GM21723 (cell line): Measurements from ENCODE around the gene RBBP6.

Experiments
- ATAC-seq: cut with Tn5 transposase; IDR thresholded peaks from one replicate; pipeline ENCODE4 v1.9.1; 2021; ENCODE audit warnings: mild to moderate bottlenecking, moderate library complexity; ENCODE audit not compliant: unreplicated experiment

The RBBP6 gene

GRCh38 chr16:24522751-24523150, 16.6 kb upstream of the RBBP6 start:
- no peak for ATAC-seq

DNA sequence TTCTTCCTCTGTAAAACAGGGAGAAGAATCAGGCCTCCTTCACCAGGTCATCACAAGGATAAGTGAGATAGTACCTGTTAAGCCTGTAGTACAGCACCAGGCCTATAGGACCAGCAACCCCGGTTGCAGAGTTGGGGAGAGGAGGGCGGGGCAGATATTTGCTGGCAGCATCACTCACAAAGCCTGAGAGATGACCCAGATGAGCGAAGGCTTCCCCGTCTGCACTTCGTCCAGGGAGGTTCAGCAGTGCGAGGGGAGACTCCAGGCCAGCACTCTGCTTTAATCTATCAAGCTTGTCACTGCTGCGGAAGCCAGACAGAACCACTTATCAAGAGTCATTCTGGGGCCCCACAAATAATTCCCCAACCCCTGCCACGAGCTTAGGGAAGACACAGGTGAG, 15.8 kb upstream of the RBBP6 start:
- ATAC-seq: no peak

GRCh38 chr16:24524855-24525677, 14.3 kb upstream of the RBBP6 start:
- ATAC-seq: no peak

GRCh38 chr16:24525970-24526559, 13.3 kb upstream of the RBBP6 start:
- ATAC-seq: no peak

DNA sequence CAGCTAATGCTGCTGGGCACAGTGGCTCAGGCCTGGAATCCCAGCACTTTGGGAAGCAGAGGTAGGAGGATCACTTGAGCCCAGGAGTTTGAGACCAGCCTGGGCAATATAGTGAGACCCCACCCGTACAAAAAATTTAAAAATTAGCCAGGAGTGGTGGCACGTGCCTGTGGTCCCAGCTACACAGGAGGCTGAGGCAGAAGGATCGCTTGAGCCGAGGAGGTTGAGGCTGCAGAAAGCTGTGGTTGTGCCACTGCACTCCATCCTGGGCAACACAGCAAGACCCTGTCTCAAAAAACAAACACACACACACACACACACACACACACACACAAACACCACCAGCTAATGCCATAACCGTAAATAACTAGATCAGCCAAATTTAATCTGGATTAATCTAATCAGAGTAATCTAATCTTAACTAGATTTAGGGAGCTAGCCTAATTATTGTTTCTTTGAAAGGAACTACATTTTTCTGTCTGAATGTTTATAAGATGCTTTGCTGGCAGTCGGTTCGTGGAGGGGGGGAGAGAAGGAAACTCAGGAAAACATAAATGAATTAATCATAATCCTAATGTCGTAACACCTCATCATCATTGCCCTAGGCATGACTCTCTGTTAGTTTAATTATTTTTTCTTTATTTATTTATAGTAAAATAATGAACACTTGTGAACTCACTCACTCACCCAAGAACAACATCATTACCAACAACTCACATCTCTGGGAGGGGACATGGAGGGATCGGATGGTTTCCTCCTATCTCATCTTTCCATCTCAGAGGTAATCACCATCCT, 12.5 kb upstream of the RBBP6 start:
- no peak for ATAC-seq

GRCh38 chr16:24531166-24531565, 8.2 kb upstream of the RBBP6 start:
- ATAC-seq: no peak

- no peak for ATAC-seq
These were observed 4.7 kb upstream of the RBBP6 start for GRCh38 chr16:24534620-24535019.

- ATAC-seq: no peak
These were observed 3.5 kb upstream of the RBBP6 start for GRCh38 chr16:24535827-24536226.

GRCh38 chr16:24536671-24537070, 2.7 kb upstream of the RBBP6 start:
- no peak for ATAC-seq

- ATAC-seq: no peak
These were observed 1.7 kb upstream of the RBBP6 start for GRCh38 chr16:24537474-24538337.

- peak; percentile 31 for ATAC-seq
These were observed 541 bp upstream of the RBBP6 start for GRCh38 chr16:24538756-24539294.

DNA sequence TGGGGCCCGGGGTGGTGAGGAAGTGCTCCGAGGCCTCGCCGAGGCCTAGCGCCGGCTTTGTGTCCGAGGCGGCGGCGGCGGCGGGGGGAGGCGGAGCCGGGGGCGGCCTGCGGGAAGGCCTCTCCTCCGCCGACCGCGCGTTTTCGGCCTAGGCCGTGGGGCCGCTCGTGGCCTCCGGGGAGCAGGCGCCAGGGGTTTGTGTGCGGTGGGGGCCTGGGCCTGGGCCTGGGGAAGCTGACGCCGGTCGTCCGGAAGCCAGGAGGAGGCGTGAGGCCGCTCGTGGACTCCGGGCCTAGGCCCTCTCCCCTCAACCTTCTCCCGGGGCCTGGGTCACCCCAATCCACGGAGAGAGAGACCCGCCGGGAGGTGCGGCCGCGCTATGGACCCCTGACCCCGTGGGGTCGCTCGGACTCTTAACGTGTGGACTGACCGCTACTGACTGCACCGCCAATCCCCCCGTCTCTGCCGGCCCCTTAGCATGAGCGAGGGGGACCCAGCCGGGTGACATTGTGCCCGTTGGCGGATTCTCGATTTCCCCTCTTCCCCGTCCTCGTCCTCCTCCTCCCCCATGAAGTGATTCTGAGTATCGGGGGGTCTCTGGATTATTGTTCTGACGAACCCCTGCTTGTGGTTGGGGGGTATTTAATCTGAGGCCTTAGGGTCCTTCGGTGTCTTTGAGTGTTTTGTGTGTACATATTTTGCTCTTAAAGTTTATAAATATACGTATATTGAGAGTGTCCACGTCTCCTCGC, 660 bp downstream of the RBBP6 start:
- ATAC-seq: peak; percentile 42

DNA sequence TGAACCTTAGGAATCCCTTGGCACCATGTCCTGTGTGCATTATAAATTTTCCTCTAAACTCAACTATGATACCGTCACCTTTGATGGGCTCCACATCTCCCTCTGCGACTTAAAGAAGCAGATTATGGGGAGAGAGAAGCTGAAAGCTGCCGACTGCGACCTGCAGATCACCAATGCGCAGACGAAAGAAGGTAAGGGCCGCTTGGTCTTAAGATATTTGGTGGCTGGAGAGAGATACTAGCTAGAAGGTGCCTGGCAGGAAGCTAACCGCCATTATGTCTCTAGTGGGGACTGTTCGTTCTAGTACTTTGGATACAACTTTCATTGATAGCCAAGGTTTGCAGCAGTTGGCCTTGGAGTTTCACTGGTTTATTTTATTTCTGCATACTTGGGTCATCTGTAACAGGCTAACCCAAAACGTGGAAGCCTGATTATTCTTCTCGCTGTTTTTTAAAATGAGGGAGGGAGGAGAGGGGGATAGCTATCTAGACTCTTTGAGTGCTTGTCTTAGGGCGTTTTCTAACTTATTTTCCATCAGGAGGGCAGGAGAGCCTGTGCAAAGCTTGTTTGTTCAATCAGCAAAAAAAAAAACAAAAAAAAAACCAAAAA, 1.3 kb downstream of the RBBP6 start:
- no peak for ATAC-seq

DNA sequence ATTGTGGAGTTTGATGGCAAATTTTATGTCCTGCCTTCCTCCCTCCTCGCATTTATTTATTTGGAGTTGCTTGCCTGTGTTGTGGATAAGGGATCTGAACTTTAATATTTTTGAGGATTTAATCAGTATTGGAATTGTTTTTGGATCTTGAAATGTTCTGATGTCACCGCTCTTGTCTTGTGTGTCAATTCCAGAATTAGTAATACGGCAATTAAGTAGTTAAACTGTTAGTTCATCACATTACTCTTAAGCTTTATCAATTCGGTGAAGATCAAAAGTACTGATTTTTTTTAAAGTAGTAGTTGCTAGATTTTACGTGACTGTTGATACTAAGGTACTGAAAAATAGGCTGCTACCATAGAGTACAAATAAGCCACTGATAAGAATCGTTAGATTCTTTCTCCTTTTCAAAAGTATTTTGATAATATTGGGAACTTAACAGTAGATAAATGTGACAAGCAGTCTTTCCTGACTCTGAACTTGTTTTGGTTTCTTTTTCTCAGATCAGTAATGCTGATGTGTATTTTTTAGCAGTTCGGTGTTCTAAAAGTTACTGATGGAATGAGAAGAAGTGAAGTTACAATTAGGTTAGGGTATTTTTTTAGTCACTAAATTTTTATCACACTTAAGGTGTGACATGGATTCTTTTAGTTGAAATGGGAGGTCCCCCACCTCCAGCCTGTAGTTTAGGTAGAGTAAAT, 2.0 kb downstream of the RBBP6 start:
- no peak for ATAC-seq

DNA sequence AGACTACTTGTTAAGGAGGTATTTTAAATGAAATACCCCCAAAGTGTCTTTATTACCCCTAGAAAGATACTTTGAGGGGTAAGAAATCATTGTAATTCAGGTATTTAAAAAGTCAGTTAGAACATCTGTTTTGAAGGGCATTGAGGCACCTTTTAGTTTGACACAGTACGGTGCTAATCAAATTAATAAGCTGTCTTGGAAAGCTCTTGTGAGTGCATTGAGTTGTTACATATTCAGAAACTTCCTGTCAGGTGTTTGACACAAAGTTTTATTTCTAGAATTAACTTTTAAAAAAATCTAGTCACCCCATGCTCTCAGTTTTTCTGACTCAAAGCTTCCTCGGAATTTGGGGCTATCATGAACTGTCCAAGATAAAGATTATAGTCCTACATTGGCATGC, 4.6 kb downstream of the RBBP6 start:
- no peak for ATAC-seq

DNA sequence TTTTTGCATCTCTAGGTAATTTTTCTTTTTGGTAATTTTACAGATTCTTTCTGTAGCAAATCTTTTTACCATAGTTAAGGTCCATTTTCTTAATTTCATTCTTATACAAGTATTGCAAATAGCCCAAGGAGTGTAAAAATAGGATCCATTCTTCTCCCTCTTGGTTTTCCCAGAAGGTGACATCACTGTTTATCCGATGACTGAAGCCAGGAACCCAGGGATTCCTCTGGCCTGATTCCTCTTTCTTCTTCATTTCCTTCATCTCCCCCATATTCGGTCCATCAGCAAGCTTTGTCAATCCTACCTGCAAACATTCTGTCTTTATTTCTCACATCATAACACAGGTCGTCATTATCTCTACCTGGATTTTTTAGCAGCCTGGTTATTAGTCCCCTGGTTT, 5.3 kb downstream of the RBBP6 start:
- ATAC-seq: no peak

GRCh38 chr16:24550295-24550694, 10.9 kb downstream of the RBBP6 start:
- ATAC-seq: no peak

GRCh38 chr16:24552705-24553246, 13.4 kb downstream of the RBBP6 start:
- ATAC-seq: no peak

- ATAC-seq: no peak
These were observed 14.6 kb downstream of the RBBP6 start for GRCh38 chr16:24553983-24554382.
